Bronchial epithelial cell (primary cell): ENCODE data around the gene ARID3B. TPM values are rescaled to one million over a fixed set of nuclear protein-coding genes. Genes with fewer than 3 reads are reported as not detected.
"Not testable (repeated sequence)": the region's sequence is repeated elsewhere in the genome, so short reads cannot be mapped to it uniquely, and the experiment has no call there.

ENCODE experiments used
- DNase-seq: peaks from one replicate; pipeline ENCODE4 v3.0.0-alpha.2; 2010; ENCODE audit warnings: low read depth
- FAIRE-seq: peaks from 2 replicates; lab custom pipeline; 2011; peaks lifted over from hg19 to GRCh38; lab: Jason Lieb, UNC
- H3K27me3 ChIP-seq: 2 replicates; pipeline ENCODE4 v1.5.1; 2011; ENCODE audit warnings: low read length; ENCODE audit not compliant: control insufficient read depth, insufficient read depth
- H3K36me3 ChIP-seq: 2 replicates; pipeline ENCODE4 v1.5.1; 2011; ENCODE audit warnings: low read length; ENCODE audit not compliant: control insufficient read depth, insufficient read depth
- H3K4me3 ChIP-seq: 2 replicates; pipeline ENCODE4 v1.5.1; 2011; ENCODE audit warnings: mild to moderate bottlenecking, low read depth, low read length, control low read depth
- total RNA-seq: library from RNA; depleted of rRNA; stranded (reverse); fragments of >200 nt; gene quantifications from 2 replicates; pipeline ENCODE4 v1.2.1, GENCODE V29; 2014
- TF ChIP-seq, protein P1 (sequence below): IDR thresholded peaks from 2 replicates; pipeline ENCODE4 v1.5.1; 2011; ENCODE audit warnings: mild to moderate bottlenecking, moderate library complexity, low read length, control low read depth, inconsistent platforms; ENCODE audit not compliant: insufficient read depth, severe bottlenecking

The ARID3B gene
- total RNA-seq, 1 donor from 2014 or later, result 3.4 TPM

DNA sequence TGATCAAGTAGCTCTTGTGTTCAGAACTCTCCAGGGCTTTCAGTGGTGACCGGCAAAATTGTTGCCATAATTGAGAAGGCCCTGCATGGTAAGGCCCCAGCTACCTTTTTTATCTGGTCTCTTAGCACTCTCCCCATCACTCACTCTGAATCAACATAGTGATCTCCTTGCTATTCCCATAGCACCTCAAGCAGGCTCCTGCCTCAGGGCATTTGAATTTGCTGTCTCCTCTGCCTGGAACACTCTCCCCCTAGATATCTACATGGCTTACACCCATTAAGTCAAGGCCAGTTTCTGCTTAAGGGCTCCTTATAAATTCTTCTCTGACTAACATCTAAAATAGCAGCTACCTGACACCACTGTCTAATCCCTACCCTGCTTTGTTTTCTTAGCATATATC, 3.3 kb upstream of the ARID3B start:
- Histone ChIP-seq H3K4me3 (no peak overlapping the region), H3K36me3 (no peaks in the 10 kb centered on the region), H3K27me3 (no peaks in the 10 kb centered on the region)
- no peak for FAIRE-seq
- TF ChIP-seq, protein P1, sequence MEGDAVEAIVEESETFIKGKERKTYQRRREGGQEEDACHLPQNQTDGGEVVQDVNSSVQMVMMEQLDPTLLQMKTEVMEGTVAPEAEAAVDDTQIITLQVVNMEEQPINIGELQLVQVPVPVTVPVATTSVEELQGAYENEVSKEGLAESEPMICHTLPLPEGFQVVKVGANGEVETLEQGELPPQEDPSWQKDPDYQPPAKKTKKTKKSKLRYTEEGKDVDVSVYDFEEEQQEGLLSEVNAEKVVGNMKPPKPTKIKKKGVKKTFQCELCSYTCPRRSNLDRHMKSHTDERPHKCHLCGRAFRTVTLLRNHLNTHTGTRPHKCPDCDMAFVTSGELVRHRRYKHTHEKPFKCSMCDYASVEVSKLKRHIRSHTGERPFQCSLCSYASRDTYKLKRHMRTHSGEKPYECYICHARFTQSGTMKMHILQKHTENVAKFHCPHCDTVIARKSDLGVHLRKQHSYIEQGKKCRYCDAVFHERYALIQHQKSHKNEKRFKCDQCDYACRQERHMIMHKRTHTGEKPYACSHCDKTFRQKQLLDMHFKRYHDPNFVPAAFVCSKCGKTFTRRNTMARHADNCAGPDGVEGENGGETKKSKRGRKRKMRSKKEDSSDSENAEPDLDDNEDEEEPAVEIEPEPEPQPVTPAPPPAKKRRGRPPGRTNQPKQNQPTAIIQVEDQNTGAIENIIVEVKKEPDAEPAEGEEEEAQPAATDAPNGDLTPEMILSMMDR, result no peak
- DNase-seq, result no peak

- H3K4me3 ChIP-seq, H3K27me3 ChIP-seq, H3K36me3 ChIP-seq, FAIRE-seq, DNase-seq: not testable (repeated sequence)
Measured at GRCh38 chr15:74539521-74539920, 1.5 kb upstream of the ARID3B start.

GRCh38 chr15:74540161-74540760, 759 bp upstream of the ARID3B start:
- H3K4me3 ChIP-seq, result peak overlapping the region; percentile 57
- H3K36me3 ChIP-seq, result peaks cover 2% of the 10 kb centered on the region
- TF ChIP-seq, protein P1, result no peak
- H3K27me3 ChIP-seq, result no peaks in the 10 kb centered on the region
- DNase-seq, result peak; percentile 26
- FAIRE-seq, result no peak

DNA sequence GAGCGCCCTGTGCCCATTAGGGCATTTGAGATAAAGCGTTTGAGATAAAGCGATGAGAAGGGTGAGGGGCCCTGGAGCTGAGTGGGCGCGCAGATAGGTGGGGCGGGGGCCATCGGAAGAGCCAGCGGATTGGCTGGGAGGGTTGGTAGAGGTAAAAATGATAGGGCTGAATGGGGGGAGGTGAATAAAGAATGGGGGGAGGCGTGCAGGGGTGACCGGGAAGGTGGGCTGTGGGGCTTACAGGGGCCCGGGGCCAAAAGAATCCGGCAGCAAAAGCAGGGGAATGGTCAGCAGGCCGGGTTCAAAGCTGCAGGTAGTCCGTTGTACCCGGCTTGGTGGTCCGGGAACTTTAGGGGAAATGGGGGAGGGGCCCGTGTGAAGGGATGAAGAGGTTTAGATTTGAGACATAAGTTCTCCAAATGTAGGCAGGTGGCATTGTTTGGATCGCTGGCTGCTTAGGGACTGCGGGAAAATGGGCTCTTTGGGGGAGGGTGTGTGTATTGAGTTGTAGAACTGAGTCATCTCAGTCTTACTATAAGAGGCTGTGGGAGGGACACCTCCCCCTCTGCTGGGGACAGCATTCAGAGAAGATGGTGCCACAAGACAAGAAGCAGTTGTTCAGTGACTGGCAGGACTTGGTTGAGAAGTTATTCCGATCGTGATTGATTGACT, 610 bp downstream of the ARID3B start:
- peak overlapping the region; percentile 85 for H3K4me3 ChIP-seq
- FAIRE-seq (no peak), DNase-seq (peak; percentile 80)
- H3K27me3 ChIP-seq, result no peaks in the 10 kb centered on the region
- TF ChIP-seq, protein P1, result no peak
- H3K36me3 ChIP-seq, result peaks cover 2% of the 10 kb centered on the region

DNA sequence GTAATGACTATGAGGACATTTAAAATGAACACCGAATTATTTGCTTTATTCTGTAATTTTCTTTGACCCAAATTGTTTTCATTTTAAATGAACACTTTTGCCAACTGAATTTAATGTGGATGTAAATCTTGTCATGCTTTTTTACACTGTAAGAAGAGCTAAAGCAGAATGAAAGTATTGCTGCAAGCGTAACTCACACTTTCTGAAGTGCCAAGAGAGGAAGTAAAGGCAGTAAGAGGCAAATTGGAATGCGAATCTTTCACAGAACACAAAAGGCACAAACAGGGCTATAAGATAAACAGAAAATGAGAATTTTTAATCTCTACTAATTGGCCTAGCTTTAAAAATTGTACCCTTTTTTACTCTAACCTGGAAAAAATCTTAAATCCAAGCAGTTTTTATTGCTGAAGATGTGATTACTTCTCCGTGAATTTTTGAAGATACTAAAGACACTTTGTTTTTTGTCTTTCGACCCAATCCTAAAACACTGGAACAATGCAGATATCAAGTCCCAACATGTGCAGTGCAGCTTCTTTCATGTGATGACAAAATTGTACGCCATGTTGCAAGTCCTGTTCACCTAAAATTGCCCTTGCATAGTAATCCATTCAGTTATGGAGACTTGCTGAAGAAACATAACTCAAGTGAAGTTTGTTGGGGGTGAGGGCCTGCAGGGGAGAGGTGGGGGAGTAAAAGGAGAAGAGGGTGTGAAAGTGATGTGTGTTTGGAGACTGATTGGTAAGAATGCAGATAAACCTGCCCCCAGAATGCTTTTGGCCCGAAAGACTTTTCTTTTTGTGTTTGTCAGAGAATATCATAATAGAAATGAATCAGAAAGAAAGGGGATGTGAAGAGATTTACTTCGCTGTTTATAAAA, 1.4 kb downstream of the ARID3B start:
- peak; percentile 89 for DNase-seq
- H3K36me3 ChIP-seq, result peaks cover 2% of the 10 kb centered on the region
- FAIRE-seq, result no peak
- TF ChIP-seq, protein P1, result no peak
- peak overlapping the region; percentile 85 for H3K4me3 ChIP-seq
- no peaks in the 10 kb centered on the region for H3K27me3 ChIP-seq

GRCh38 chr15:74543043-74543422, 2.0 kb downstream of the ARID3B start:
- H3K27me3 ChIP-seq, result no peaks in the 10 kb centered on the region
- DNase-seq (no peak), FAIRE-seq (no peak)
- H3K36me3 ChIP-seq, result peaks cover 2% of the 10 kb centered on the region
- TF ChIP-seq, protein P1, result no peak
- H3K4me3 ChIP-seq, result no peak overlapping the region
